AG04450 (cell line): ENCODE measurements around the gene TAF3. TPM values are rescaled to one million over a fixed set of nuclear protein-coding genes. Genes with fewer than 3 reads are reported as not detected.

Experiments used
- CTCF ChIA-PET: fragments of 300-600, 350-600 bp; formaldehyde crosslinking; extraction: SDS; loops from one replicate; lab custom pipeline; 2022; ENCODE audit warnings: antibody characterized with exemption, inconsistent platforms; lab: Charles Lee
- POLR2A ChIA-PET: fragments of 350-600 bp; formaldehyde crosslinking; extraction: SDS; loops from one replicate; lab custom pipeline; 2021; ENCODE audit warnings: antibody characterized with exemption, inconsistent platforms; lab: Yijun Ruan, JAX
- DNase-seq: peaks from one replicate; pipeline ENCODE4 v3.0.0-alpha.2; 2011; ENCODE audit warnings: low read depth, low spot score
- H3K27ac ChIP-seq: one replicate; pipeline ENCODE4 v1.5.1; 2012; ENCODE audit warnings: low read depth, low read length, control low read depth
- H3K27me3 ChIP-seq: one replicate; pipeline ENCODE4 v1.6.0; 2012; ENCODE audit warnings: low read length; ENCODE audit not compliant: control insufficient read depth, insufficient read depth
- H3K4me3 ChIP-seq: 2 replicates; pipeline ENCODE4 v1.5.1; 2011; ENCODE audit warnings: mild to moderate bottlenecking, low read depth, low read length, control low read depth
- H3K9me3 ChIP-seq: 2 replicates; pipeline ENCODE4 v1.5.1; 2012; ENCODE audit warnings: low read length; ENCODE audit not compliant: control insufficient read depth, insufficient read depth
- polyA plus RNA-seq: library from polyadenylated mRNA; depleted of rRNA; stranded (reverse); fragments of >200 nt; gene quantifications from 2 replicates; pipeline ENCODE4 v1.2.3, GENCODE V29; 2011
- TF ChIP-seq, protein P1 (sequence below): IDR thresholded peaks from 2 replicates; pipeline ENCODE4 v1.5.1; 2011; ENCODE audit warnings: low read depth, low read length, control low read depth, inconsistent platforms

TAF3 gene
- polyA plus RNA-seq, 1 experiment = 3.1 TPM

DNA sequence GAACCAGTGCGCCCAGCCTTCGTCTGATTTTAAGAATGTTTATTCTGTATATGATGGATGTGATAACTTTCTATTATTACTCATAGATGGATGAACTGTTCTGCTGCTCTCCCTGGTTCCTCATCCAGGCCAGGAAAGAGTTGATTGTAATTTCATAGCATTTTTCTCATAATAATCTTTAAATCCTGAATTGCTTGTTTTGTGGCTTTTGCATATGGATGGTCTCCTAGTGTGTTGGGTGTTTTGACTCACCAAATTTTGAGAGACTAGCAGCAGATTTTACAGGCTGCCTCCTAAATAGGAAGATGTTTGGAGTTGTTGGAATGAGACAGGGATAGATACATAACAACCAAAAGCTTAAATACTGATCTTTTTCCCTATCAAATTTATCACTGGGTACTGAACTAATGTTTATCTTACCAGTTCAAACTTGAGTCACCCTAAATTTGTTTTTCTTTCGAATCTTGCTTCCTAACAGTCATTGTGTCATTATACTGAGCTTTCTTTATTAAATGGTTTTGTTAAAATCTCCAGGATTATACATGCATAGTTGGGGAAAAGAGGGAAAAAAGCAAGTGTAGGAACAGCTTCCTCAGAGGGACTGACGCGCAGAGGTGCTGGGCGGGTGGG lies 130.2 kb downstream of the TAF3 start:
- CTCF ChIA-PET = interaction anchor here (0.5 kb wide), 1 partner anchor 30 kb away, joined by 4 read pairs; no protein-coding TSS in a partner anchor
- TF ChIP-seq, protein P1, sequence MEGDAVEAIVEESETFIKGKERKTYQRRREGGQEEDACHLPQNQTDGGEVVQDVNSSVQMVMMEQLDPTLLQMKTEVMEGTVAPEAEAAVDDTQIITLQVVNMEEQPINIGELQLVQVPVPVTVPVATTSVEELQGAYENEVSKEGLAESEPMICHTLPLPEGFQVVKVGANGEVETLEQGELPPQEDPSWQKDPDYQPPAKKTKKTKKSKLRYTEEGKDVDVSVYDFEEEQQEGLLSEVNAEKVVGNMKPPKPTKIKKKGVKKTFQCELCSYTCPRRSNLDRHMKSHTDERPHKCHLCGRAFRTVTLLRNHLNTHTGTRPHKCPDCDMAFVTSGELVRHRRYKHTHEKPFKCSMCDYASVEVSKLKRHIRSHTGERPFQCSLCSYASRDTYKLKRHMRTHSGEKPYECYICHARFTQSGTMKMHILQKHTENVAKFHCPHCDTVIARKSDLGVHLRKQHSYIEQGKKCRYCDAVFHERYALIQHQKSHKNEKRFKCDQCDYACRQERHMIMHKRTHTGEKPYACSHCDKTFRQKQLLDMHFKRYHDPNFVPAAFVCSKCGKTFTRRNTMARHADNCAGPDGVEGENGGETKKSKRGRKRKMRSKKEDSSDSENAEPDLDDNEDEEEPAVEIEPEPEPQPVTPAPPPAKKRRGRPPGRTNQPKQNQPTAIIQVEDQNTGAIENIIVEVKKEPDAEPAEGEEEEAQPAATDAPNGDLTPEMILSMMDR = no peak
- Histone ChIP-seq H3K9me3 (peaks cover 7% of the 10 kb centered on the region; the same call in 1 of the 2 replicates), H3K4me3 (no peak overlapping the region; the same call in none of the 2 replicates), H3K27me3 (no peaks in the 10 kb centered on the region), H3K27ac (peak overlapping the region; percentile 79)
- no peak for DNase-seq
- POLR2A ChIA-PET = no interaction called here

DNA sequence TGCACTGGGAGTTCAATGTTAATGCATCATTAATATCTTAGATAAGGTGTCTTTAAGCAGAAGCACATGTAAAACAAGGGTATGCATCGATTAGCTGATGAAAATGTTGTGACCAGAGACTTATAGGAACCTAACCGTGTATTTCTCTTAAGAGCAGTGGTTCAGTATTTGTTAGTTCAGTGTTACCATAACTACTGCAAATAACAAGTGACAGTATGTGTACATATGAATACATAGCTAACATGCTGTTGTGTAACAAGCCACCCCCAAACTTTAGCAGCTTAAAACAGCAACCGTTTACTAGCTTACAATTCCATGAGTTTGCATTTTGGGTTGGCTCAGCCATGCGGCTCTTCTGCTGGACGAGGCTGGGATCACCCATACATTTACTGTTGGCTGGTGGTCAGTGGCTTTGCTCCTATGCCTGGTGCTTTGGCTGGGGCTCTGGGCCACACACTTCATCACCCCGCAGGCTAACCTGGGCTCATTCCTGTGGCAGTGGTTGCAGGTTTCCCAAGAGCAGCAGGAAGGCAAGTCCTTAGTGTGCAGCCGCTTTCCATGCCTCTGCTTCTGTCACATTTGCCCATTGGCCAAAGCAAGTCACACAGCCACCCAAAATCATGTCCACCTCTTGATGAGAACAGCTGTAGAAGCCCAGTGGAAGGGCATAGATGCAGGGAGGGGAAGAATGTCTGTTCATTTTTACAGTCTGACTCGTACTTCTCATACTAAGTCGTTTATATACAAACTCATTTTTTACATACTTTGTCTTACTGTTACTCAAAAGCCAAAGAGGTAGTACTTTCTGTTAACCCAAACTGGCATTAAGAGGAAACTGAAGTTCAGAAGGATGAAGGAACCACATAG lies 132.9 kb downstream of the TAF3 start:
- peak; percentile 59 for DNase-seq
- Histone ChIP-seq H3K27me3 (no peaks in the 10 kb centered on the region), H3K27ac (peak overlapping the region; percentile 73), H3K4me3 (no peak overlapping the region), H3K9me3 (peaks cover 7% of the 10 kb centered on the region; the same call in 1 of the 2 replicates)
- TF ChIP-seq, protein P1 = no peak
- CTCF ChIA-PET = no interaction called here
- POLR2A ChIA-PET = interaction anchor here (0.6 kb wide), 1 partner anchor 26 kb away, joined by 5 read pairs; no protein-coding TSS in a partner anchor

DNA sequence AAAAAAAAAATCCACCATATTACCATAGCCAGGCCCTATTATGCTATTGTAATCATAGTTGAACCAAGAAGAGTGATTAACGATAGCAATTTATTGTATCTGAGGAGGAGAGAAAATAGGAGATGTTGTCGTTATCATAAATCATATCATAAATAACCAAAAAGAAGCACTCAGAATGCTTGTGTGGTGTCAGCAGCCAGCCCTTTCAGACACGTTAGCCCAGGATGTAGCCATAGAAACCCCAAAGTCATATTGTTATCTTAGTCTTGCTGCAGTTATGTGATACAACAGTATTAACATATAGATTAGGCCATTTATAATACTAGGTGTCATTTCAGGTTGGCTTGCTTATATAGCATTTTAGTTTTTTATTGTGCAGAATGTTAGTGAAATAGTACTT lies 134.0 kb downstream of the TAF3 start:
- Histone ChIP-seq H3K9me3 (peaks cover 7% of the 10 kb centered on the region; the same call in 1 of the 2 replicates), H3K27ac (no peak overlapping the region), H3K4me3 (no peak overlapping the region), H3K27me3 (no peaks in the 10 kb centered on the region)
- ChIA-PET POLR2A (no interaction called here), CTCF (no interaction called here)
- DNase-seq = no peak
- TF ChIP-seq, protein P1 = no peak

DNA sequence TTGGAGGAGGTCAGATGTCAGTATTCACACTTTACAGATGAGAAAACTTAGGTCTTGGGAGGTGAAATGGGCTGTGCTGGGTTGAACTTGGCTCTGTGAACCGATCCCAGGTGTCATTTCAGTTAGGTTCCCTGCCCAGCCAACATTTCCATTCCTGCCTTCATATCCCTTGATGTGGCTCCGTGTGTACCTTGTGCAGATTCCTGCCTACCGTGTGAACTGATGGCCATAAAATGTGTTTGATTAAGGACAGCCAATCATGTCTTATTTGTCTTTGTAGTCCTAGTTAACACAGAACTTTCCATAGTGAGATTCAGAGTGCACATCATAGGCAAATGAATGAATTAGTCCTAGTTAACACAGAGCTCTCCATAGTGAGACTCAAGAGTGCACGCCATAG lies 135.1 kb downstream of the TAF3 start:
- Histone ChIP-seq H3K27me3 (no peaks in the 10 kb centered on the region), H3K9me3 (peaks cover 7% of the 10 kb centered on the region; the same call in 1 of the 2 replicates), H3K27ac (no peak overlapping the region), H3K4me3 (no peak overlapping the region)
- ChIA-PET CTCF (no interaction called here), POLR2A (no interaction called here)
- no peak for DNase-seq
- TF ChIP-seq, protein P1 = no peak

DNA sequence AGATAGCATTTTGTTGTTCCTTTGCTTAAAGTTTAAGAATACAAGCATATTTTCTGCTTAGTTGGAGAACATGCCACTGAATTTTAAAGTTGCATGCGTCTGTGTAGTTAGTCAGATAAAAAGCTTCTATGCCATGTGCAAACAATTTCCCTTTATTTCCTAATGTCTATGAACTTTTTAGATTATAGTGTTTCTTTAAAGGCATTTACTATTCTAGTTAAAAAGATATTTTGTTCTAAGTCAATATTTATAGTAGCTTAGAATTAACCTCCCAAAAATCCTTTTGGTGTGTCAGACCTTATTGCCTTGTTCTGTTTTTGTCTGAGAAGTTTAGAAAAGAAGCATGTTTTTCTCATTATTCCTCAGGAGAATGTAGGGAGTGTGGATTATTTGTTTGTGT lies 137.1 kb downstream of the TAF3 start:
- no peaks in the 10 kb centered on the region for H3K27me3 ChIP-seq
- CTCF ChIA-PET = no interaction called here
- TF ChIP-seq, protein P1 = no peak
- DNase-seq = no peak
- H3K4me3 ChIP-seq = no peak overlapping the region
- POLR2A ChIA-PET = no interaction called here
- H3K9me3 ChIP-seq = peaks cover 7% of the 10 kb centered on the region; the same call in 1 of the 2 replicates
- no peak overlapping the region for H3K27ac ChIP-seq
